Right renal cortex interstitium (tissue), 3 donors: ENCODE results near the gene IRX3. TPM values are rescaled to one million over a fixed set of nuclear protein-coding genes. Genes with fewer than 3 reads are reported as not detected.

Experiments used
- DNase-seq, 3 donors: peaks; one replicate each; pipeline ENCODE4 v3.0.0-alpha.2; 2013; ENCODE audit warnings: low read depth in 3 of 3, low spot score in 2 of 3
- polyA plus RNA-seq, 3 donors: library from polyadenylated mRNA; unstranded; fragments of 120-200 nt; gene quantifications; one replicate each; pipeline ENCODE4 v1.2.1, GENCODE V29; 2013; ENCODE audit not compliant: insufficient read length in 3 of 3

IRX3 gene
- polyA plus RNA-seq, 3 donors: 27.0 to 32.2 (median 27.1) TPM

GRCh38 chr16:54291656-54292487 is 5.3 kb upstream of the IRX3 start:
- no peak for DNase-seq

- no peak for DNase-seq
Measured at GRCh38 chr16:54290833-54291655, 4.5 kb upstream of the IRX3 start.

DNA sequence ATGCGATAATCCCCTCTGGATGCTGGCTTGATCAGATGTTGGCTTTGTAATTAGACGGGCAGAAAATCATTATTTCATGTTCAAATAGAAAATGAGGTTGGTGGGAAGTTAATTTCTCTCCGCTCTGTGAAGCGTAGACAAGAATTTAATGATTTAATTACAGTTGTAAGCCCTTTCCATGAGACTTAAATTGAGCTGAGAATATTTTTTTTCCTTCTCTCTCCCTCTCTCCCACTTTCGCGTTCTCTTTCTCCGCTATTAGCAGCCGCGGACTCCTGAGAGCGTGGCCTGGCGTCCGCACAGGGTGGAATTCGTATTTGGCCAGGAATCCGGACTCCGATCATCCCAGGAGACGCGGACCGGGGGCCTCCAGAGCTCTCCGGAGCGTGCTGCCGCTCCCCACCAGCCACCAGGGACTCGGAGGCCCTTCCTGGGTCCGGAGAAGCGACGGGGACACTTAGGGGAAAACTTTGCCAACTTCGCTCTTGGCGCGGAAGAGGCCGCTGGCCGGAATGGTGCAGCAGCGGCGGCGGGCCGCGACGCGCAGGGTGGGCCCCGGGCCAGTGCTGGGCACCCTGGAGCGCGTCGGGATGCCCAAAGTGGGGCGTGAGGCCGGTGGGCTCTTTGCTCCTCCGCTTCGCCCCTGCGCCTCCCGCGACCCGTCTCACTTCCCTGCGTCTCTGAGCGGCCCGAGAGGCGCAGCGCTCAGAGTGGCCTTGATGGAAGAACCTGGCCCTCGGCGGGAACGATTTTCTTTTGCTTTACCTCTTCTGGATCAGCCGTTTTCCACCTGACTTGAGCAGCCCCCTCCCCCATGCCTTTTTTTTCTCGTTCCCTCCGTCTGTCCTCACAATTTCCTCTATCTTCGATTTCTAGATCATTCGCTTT is 3.6 kb upstream of the IRX3 start:
- no peak for DNase-seq

DNA sequence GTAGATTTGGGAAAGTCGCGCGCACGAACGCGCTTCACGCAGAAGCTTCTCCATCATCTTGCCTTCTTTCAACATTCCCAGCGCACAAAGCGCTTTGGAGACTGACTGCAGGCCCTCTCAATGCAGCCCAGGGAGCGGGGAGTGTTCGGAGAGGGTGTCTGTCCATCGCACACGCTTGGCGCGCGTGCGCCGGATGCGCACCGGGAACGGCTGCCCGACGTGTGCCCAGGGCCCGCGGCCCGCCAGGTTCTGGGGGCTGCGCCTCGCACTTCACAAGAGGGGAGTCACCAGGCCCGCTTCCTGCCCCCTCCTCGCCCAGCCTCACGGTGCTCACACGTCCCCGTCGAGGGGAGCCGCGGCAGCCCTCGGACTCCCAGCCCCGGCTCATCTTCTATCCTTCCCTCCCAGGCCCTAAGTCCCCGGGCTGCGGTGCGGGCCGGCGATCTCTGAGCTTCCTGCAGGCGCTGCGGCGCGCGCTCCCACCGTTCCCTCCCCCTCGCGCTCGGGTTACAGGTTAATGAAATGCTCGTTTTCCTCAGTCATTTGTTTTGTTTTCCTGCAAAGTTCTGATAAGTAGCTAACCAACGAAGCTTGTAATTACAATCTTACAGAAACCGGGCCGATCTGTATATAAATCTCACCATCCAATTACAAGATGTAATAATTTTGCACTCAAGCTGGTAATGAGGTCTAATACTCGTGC is 2.8 kb upstream of the IRX3 start:
- DNase-seq: no peak

DNA sequence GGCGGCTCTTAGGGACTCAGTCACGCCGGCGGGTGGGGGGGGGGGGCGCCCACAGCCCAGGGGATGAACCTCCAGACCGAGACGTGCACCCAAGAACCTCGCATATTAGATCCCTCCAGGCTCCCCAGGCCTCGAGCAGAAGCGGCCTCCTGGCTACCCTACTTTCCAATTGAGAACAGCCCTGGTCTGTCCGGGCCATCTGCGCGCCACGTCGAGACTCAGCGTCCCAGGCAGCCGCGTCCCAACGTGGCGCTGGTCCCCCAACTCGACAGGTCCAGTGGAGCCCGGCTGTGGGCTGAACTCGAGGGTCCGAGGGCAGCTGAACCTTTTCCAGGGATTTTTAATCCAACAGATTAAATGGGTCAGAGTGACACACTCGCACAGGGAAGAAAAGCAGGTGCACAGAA is 2.3 kb upstream of the IRX3 start:
- DNase-seq: no peak

DNA sequence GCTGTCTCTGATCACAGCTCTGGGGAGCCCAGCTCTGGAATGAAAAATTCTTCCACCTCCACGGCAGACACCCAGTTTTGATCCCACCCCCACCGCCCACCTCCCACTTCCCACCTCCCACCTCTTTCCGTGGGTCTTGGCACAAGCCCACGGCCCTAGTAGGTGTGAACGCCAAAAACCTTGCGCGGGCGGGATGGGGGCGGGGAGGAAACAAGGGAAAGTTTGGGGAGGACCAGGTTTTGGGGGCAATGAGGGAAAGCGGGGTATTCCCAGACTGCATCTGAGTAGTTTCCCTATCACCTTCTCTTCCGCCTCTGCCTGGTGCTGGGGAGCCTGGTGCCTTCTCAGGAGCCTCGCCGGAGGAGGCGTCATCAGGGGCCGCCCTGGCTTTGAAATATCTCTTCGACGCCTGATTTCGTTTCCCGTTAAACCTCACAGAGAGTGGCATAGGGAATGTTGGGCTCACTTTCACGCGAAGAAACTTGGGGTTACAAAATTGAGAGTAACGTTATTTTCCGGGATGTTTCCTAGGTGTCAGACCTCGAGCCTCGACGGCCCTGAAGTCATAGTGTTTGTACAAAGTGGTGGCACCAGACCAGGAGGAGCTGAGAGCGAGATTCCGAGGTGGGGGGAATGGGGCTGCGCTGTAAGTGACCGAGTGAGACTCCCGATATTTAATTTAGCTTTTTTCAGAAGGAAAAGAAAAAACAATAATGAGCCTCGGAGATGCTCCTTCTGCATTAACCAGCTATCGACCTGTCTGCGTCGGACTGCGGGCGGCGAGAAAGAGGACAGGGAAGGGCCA is 1.6 kb upstream of the IRX3 start:
- DNase-seq: no peak

GRCh38 chr16:54287131-54288029 is 793 bp upstream of the IRX3 start:
- DNase-seq: no peak

DNA sequence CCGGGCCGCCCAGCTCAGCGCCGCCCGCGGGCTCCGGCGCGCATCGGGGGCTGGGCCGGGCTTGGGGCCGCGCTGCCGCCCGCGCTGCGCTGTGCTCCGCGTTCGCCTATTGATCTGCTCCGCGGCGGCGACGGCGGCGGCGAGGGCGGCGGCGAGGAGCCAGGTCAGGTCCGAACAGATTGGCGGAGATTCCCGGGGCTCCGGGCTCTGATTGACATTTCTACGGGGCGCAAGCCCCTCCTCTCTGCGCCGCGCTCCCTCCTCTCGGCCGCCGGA is 559 bp downstream of the IRX3 start:
- no peak for DNase-seq

GRCh38 chr16:54285414-54286089 is 1.0 kb downstream of the IRX3 start:
- DNase-seq: no peak

DNA sequence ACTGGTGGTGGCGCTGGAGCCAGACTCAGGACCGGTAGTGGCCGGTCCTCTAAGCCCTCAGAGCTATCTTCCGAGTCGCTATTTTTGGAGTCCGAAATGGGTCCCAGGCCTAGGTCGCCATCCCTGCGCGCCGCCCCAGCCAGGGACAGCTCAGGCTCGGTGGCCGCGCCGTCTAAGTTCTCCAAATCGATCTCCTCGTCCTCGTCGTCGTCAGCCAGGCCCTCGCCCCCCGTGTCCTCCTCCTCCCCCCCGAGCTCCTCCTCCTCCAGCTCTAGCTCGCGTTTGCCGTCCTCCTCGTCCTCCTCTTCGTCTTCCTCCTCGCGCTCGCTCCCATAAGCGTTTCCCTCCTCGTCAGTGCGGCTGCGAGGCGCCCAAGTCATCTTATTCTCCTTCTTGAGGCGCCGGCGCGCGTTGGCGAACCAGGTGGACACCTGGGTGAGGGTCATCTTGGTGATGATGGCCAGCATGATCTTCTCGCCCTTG is 1.6 kb downstream of the IRX3 start:
- no peak for DNase-seq

DNA sequence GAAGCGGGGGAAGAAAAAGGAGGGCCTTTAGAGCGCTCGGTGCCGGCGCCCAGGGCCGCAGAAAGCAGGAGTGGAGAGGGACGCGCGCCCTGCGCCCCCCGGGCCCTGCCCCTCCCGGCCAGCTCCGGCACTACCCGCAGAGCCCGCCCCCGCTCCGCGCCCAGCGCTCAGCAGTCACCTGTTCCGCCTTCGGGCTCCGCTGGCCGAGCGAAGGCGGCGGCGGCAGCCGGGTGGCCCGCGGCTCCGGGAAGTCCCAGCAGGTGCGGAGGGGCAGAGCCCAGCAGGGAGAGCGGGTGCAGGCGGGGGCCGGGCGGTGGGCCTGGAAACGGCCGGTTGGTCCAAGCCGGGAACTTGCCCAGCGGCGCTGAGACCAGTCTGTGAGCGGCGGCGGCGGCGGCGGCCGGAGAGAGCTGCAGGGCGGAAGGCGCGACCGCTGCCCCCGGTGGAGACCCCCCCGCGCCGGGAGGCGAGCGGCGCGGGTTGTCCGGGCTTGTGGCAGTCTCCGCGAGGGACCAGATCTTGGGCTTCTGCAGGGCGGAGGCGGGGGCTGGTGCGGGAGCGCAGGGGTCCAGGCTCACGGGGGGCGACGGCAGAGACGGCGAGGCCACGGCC is 2.2 kb downstream of the IRX3 start:
- no peak for DNase-seq

DNA sequence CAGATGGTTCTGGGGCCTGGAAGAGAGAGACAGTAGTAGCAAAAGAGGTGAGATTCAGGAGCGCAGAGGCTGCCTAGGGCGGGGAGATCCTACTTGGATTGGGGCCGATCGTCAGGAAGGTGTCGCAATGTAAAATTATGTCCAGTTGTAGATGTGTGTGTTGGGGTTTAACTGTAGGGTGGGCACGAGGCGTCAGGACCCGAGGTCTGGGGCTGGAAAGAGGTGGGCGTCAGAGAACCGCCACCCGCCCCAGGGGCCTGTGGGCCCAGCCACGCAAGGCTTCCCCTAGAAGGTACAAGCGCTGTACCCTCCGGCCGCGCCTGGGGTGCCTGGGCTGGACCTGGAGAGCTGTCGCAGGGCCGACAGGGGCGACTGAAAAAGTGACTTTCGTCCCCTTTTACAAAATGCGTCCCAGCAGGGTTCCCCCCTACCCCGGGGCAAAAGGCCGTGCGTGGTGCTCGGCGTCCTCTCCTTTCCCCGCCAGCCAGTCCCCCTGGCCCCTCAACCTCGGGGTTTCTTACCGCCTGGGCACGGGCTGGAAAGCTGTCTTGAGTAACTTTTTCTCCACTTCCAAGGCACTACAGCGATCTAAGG is 2.8 kb downstream of the IRX3 start:
- no peak for DNase-seq

- DNase-seq: no peak
Measured at GRCh38 chr16:54282928-54283724, 3.5 kb downstream of the IRX3 start.

DNA sequence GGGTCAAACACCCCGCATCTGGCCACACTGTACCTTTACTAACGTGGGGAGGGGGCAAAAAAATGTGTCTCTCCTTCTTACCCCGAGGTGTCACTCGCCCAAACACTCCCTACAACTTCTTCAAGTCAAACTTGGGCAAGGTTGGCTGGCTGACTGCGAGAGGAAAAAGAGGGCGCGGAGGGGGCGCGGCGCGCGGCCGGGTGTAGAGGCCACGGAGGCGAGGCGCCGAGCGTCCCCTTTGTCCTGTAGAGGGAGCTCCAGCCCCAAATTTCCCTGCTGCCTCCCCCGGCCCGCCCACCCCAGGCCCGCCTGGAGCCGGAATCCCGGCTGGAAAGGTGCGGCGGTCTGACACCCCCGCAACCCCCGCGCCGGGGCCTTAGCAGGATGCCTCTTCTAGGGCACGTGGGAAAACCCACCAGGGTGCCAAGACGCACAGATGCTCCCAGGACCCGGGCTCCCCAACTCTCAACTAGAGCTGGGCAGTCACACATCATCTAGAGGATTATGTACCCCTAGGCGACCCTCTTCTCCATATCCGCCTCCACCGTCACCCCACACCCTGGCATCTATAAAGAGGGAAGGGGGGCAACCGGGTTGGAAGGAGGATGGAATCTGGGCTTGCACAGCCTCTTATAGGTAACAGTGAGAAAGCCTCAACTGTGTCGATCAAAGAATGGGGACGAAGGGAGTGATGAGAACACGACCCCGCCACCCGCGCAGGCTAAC is 4.2 kb downstream of the IRX3 start:
- no peak for DNase-seq

DNA sequence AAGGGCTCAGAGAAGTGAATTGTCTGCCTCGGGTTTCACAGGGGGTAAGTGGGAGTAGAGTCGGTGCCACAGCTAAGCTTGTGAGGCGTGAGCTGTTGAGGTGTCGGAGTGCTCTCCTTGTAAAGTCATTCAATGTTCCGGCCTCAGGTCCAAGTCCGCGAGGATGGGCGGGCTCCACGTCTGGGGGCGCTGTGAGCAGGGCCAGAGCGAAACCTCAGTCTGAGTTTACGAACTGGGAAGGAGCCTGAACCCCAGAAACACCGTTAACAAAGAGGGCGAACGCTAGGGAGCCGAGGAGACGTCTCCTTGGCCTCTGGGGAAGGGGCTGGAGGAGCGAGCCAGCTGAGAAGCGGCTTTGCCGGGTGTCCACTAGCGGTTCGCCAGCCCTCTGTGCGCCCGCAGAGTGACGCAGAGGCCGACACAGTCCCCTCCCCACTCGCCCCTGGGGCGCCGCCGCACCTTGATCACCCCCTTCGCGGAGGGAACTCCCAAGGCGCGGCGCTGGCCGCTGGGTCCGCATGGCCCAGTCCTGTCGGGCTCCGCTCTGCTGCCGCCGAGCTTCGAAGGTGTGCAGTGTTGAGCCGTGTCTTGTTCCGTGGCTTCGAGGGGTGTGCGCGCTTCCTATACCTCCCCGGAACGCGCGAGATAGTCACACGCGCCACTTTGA is 4.9 kb downstream of the IRX3 start:
- DNase-seq: no peak
